Testis (tissue), 2 donors: Measurements from ENCODE around the gene CCDC134.

Experiments
- POLR2A ChIP-seq: fragments of 450-650 bp; IDR thresholded peaks from one replicate; pipeline ENCODE4 v1.6.1; 2017; ENCODE audit warnings: antibody characterized with exemption, mild to moderate bottlenecking, moderate library complexity
- TF ChIP-seq, protein P1 (sequence below), 3 experiments: fragments of 450-650 bp in 2 of 3; fragments of 200-600 bp in 1 of 3; sonication (generic) in 1 of 3; IDR thresholded peaks; one replicate each; pipeline ENCODE4 v1.5.1; 2016 to 2019; ENCODE audit warnings: antibody characterized with exemption in 3 of 3, mild to moderate bottlenecking in 2 of 3, moderate library complexity in 1 of 3

DNA sequence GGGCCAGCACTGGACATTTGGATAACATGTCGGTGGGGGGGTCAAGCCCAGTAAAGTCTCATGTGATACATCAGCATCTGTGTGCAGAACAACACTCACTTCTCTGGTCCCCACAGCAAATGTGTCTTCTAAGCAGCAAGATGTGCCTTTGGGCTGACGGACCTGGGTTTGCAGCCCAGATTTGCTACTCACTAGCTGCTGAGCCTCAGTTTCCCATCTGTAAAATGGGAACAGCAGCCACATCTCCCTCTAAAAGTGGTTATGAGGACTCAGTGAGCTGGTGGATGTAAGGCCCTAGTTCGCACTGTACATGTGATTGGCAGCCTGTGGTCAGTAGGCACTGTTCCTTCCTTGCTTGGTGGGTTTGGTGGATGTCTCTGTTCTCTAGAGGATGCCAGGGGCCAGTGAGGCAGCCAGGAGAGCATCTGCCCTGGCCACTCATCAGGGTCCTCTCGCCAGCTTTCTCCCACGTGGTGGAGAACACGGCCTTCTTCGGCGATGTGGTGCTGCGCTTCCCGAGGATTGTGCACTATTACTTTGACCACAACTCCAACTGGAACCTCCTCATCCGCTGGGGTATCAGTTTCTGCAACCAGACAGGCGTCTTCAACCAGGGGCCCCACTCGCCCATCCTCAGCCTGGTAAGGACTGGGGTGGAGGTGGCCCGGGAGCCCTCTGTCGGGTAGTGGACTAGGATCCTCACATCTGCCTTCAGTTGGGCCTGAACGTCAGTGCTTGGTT lies 12.5 kb downstream of the CCDC134 start:
- TF ChIP-seq, protein P1, sequence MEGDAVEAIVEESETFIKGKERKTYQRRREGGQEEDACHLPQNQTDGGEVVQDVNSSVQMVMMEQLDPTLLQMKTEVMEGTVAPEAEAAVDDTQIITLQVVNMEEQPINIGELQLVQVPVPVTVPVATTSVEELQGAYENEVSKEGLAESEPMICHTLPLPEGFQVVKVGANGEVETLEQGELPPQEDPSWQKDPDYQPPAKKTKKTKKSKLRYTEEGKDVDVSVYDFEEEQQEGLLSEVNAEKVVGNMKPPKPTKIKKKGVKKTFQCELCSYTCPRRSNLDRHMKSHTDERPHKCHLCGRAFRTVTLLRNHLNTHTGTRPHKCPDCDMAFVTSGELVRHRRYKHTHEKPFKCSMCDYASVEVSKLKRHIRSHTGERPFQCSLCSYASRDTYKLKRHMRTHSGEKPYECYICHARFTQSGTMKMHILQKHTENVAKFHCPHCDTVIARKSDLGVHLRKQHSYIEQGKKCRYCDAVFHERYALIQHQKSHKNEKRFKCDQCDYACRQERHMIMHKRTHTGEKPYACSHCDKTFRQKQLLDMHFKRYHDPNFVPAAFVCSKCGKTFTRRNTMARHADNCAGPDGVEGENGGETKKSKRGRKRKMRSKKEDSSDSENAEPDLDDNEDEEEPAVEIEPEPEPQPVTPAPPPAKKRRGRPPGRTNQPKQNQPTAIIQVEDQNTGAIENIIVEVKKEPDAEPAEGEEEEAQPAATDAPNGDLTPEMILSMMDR (IDR thresholded peaks at IDR 0.05) = no peak
- TF ChIP-seq POLR2A = no peak
